ENCODE results near the gene UBAC2. TPM values are rescaled to one million over a fixed set of nuclear protein-coding genes. Genes with fewer than 3 reads are reported as not detected.

UBAC2 gene
- total and polyA plus RNA-seq, 2 of the 8 experiments (the other 6 are each of a cell fraction or from before 2014, with no cell fraction given) = 75.9 to 76.9 TPM

DNA sequence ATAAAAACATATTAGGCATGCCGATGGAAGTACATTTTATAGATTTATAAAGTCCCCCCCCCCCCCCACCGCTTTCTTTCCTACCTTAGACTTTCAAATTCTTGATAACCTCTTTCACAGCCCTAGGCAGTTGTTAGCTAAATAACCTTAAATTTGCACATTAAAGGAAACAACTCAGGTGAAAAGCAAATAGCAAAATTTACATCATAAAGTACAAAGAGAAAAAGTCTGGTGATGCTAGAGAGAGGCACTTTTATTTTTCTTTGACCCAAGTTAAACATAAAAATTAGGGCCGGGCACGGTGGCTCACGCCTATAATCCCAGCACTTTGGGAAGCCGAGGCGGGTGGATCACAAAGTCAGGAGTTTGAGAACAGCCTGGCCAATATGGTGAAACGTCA, 15.0 kb upstream of the UBAC2 start:
- Histone ChIP-seq H3K36me3 (ENCODE audit: control insufficient read depth in 2 of 4, insufficient read depth in 4 of 4, low read length in 3 of 4) (no peaks in the 10 kb centered on the region; a peak in 1 of 8 replicates), H3K4me1 (replicated peaks in 1 of 4; ENCODE audit: control insufficient read depth in 3 of 4, insufficient read depth in 4 of 4, low read length in 3 of 4) (no peaks in the 10 kb centered on the region), H3K14ac (ENCODE audit: insufficient read length) (no peak overlapping the region), H2BK120ac (replicated peaks; ENCODE audit: low read depth, low read length) (no peak overlapping the region), H4K91ac (replicated peaks; ENCODE audit: insufficient read length, low read length) (no peak overlapping the region), H3K56ac (replicated peaks; ENCODE audit: insufficient read length, low read depth, low read length) (no peak overlapping the region), H3K4me2 (ENCODE audit: insufficient read depth in 1 of 2, low read depth in 2 of 2, low read length in 2 of 2) (no peak overlapping the region), H3K79me2 (ENCODE audit: control insufficient read depth in 1 of 2, insufficient read depth in 2 of 2, low read length in 2 of 2) (no peaks in the 10 kb centered on the region), H4K8ac (ENCODE audit: extremely low read depth, insufficient read depth, low read length) (no peak overlapping the region), H3K79me1 (ENCODE audit: low read depth, low read length) (no peaks in the 10 kb centered on the region), H2AFZ (ENCODE audit: low read length) (no peak overlapping the region), H2BK15ac (ENCODE audit: low read length) (no peak overlapping the region), H3K9ac (replicated peaks in 1 of 4; ENCODE audit: extremely low read depth in 1 of 4, low read depth in 3 of 4, low read length in 3 of 4) (no peak overlapping the region), H3K23me2 (ENCODE audit: low read depth, low read length) (no peaks in the 10 kb centered on the region), H3K4ac (replicated peaks; ENCODE audit: insufficient read length, low read depth, low read length) (no peak overlapping the region), H3K27me3 (replicated peaks in 1 of 4; ENCODE audit: control insufficient read depth in 3 of 4, extremely low read depth in 1 of 4, insufficient read depth in 3 of 4, low read length in 3 of 4) (peaks cover 0 to 2% (median under 1%) of the 10 kb centered on the region in 4 experiments; a peak in 5 of 7 replicates), H3K9me3 (ENCODE audit: insufficient read depth in 2 of 2, low read depth in 1 of 2, low read length in 1 of 2) (peaks cover 0 to 13% of the 10 kb centered on the region in 2 experiments; a peak in 2 of 4 replicates), H4K5ac (ENCODE audit: insufficient read length, low read depth, low read length) (no peak overlapping the region), H3K18ac (ENCODE audit: extremely low read depth, low read length) (no peak overlapping the region), H3K4me3 (ENCODE audit: extremely low read depth in 1 of 4, insufficient read depth in 2 of 4, low read depth in 3 of 4, low read length in 4 of 4) (no peak overlapping the region), H3K23ac (ENCODE audit: insufficient read length) (no peak overlapping the region), H2BK5ac (ENCODE audit: low read depth, low read length) (no peak overlapping the region), H3K27ac (ENCODE audit: low read depth, low read length) (no peak overlapping the region), H4K20me1 (replicated peaks in 1 of 2; ENCODE audit: control insufficient read depth in 1 of 2, insufficient read depth in 2 of 2, low read length in 2 of 2) (no peaks in the 10 kb centered on the region), H2AK5ac (ENCODE audit: low read depth, low read length) (no peak overlapping the region), H2BK12ac (ENCODE audit: low read depth, low read length) (no peak overlapping the region), H2BK20ac (ENCODE audit: low read length) (no peak overlapping the region)
- CTCF ChIA-PET (ENCODE audit: partially characterized antibody) = interaction anchor here (1.0 to 4.8 kb wide), 8 partner anchors 9 to 251 kb away, joined by 3 to 28 read pairs (median 4); no protein-coding TSS in a partner anchor
- 36% methylated on average over 8 of the region's 8 CpGs; no CpG with 5 or more reads in 1 of the 2 experiments for whole genome bisulfite sequencing, 2 experiments (ENCODE audit: extremely low coverage in 1 of 2, insufficient coverage in 1 of 2, insufficient read length in 1 of 2, insufficient replicate concordance in 2 of 2, low coverage in 1 of 2, low lambda C conversion rate in 2 of 2, missing lambda C conversion rate in 1 of 2)
- no peak for FAIRE-seq
- POLR2A ChIA-PET (ENCODE audit: partially characterized antibody) = interaction anchor here (0.6 to 6.8 kb wide), 6 partner anchors 8 to 38 kb away, joined by 3 to 49 read pairs (median 4); partner anchors contain the start of gene UBAC2
- DNase-seq (ENCODE audit: low read depth in 1 of 2, low spot score in 2 of 2) = no peak
- TF ChIP-seq NANOG (IDR thresholded peaks at IDR 0.05; ENCODE audit: insufficient read depth, low read depth, low read length, poor library complexity, severe bottlenecking) (no peak), SIX5 (IDR thresholded peaks at IDR 0.05; ENCODE audit: low read depth, low read length) (no peak), ASH2L (IDR thresholded peaks at IDR 0.05; ENCODE audit: low read length) (no peak), SIN3A (conservative IDR thresholded peaks at IDR 0.05 in 1 of 2, IDR thresholded peaks at IDR 0.05 in 1 of 2; ENCODE audit: low read depth in 1 of 2, low read length in 2 of 2) (no peak), KDM4A (IDR thresholded peaks at IDR 0.05; ENCODE audit: low read depth, low read length, severe bottlenecking) (no peak), KDM1A (IDR thresholded peaks at IDR 0.05; ENCODE audit: borderline replicate concordance, low read length) (no peak), HDAC6 (IDR thresholded peaks at IDR 0.05; ENCODE audit: low read depth, low read length) (no peak), CEBPB (IDR thresholded peaks at IDR 0.05; ENCODE audit: low read depth, low read length) (no peak), TAF7 (optimal IDR thresholded peaks at IDR 0.05; ENCODE audit: borderline replicate concordance, low read depth, low read length) (no peak), SAP30 (IDR thresholded peaks at IDR 0.05; ENCODE audit: insufficient read depth, insufficient replicate concordance, low read length) (no peak), CHD1 (IDR thresholded peaks at IDR 0.05; ENCODE audit: low read depth, low read length) (no peak), MAFK (IDR thresholded peaks at IDR 0.05; ENCODE audit: low read depth, low read length) (no peak)
- TF ChIP-seq, protein P1, sequence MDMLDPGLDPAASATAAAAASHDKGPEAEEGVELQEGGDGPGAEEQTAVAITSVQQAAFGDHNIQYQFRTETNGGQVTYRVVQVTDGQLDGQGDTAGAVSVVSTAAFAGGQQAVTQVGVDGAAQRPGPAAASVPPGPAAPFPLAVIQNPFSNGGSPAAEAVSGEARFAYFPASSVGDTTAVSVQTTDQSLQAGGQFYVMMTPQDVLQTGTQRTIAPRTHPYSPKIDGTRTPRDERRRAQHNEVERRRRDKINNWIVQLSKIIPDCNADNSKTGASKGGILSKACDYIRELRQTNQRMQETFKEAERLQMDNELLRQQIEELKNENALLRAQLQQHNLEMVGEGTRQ (IDR thresholded peaks at IDR 0.05; ENCODE audit: low read length) = no peak
